ENCODE data around the gene HILPDA. TPM values are rescaled to one million over a fixed set of nuclear protein-coding genes. Genes with fewer than 3 reads are reported as not detected.
A peak's percentile ranks its signal among the peaks of the same experiment; 100 is the strongest.
"Not testable (repeated sequence)": the region's sequence is repeated elsewhere in the genome, so short reads cannot be mapped to it uniquely, and the experiment has no call there.

HILPDA gene
- total RNA-seq, 1 donor from 2014 or later: 24.2 TPM

DNA sequence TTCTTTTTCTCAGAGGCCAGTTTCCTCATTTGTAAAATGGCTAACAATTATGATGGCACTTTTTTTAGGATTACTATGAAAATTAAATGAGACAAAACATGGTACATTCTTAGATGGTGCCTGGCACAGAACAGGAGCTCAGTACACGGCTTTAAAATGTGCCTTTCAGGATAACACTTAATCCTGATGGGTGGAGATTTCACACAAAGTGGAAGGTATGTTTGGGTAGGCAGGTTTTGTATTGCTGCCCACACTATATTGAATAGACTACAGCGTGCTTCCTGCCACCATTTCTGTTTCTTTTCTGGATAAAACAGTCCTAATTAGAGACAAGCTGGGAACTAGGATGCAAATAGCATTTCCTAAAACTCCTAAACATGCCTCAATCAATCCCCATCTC lies 23.9 kb upstream of the HILPDA start:
- no peak for DNase-seq (ENCODE audit: low read depth)

GRCh38 chr7:128434413-128435326 lies 21.0 kb upstream of the HILPDA start:
- no peak for DNase-seq (ENCODE audit: low read depth)

DNA sequence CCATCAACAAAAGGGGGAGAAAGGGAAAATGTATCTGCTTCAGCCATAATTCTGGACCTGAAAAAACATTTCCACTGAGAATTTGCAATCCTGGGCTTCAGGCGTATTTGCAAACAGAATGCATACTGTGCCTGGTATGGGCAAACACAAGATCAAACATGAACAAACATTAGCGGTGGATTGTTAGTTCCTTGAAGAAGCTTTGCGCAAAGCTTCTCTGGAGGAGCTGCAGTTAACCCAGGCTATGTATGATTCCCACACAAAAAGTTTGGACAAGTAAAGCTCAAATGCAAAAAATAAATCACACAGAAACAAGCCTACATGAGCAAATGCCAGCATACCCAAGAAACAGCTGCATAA lies 20.4 kb upstream of the HILPDA start:
- DNase-seq (ENCODE audit: low read depth): no peak

DNA sequence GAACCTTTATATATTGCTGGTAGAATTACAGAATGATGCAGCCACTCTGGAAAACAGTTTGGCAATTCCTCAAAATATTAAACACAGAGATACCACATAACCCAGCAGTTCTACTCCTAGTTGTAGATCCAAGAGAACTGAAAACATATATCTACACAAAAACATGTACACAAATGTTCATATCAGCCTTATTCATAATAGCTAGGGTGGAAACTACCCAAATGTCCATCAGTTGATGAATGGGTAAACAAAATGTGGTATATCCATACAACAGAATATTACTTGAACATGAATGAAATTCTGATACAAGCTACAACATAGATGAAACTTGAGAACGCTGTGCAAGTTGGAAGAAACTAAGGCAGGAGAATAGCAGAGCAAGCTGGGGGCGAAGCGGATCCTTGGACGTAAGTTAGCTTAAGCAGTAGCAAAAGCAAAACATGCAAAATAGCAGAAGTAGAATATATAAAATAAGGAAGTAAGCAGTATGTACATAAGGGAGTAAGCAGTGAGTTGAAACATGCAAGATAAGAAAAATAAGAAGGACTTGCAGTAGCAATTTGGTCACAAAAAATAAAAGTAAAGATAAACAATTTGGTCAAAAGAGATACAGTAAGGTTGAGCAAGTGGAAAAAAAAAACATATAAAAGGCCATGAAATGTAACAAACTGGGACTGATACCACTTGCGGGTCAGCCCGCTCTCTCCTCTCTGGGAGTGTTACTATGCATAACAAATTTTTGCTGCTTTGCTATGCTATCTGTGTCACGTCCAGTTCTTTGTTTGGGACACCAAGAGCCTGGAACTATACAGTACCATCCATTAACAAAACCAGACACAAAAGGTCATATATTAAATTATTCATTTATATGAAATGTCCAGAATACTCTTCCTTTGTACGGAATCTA lies 18.0 kb upstream of the HILPDA start:
- DNase-seq (ENCODE audit: low read depth): no peak

DNA sequence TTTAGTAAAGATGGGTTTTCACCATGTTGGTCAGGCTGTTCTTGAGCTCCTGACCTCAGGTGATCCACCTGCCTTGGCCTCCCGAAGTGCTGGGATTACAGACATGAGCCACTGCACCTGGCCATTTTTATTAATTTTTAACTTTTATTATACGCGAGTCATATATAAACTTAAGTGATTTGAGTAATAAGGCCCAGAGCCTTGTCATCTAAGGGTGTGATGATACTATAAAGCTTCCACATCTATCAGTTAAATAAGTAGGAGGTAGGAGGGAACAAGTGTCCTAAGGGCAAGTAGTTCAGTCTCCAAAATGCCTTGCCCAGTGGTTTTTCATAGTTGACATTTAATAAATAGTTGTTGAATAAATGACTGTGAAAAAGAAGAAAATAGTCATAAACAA lies 13.3 kb upstream of the HILPDA start:
- no peak for DNase-seq (ENCODE audit: low read depth)

DNA sequence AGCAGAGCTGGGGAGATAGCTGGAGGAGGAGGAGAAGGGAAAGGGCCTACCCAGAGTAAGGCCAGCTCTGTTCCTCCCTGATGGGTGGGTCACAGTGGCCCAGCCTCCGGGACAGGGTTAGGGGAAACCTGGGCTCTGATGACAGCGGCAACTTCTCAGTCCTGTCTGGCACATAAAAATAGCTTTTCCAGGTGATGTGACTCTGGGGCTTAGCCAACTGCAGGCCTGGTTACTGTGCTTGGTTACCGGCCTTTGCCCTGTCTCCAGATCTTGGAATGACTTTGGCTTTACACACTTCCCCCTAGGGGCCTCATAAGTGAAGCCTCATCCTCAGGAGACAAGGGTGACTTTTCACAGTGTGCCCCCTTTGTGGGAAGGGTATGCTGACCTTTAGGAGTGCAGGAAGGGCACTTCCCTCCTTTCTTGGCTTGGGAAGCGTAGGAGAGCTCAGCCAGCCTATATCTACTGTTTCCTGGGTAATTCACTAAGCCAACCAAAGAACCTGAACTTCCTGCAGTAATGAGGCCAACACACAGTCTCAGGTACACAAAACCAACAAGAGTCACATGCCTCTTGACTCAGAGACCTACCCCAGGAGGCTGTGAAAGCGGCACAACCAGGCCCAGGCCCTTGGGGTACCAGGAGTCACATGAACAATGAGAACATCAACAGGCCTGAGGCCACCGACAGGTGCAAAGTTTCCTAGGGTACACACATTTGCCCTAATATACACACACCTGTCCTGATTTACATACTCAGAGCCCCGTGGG lies 11.7 kb upstream of the HILPDA start:
- no peak for DNase-seq (ENCODE audit: low read depth)

DNA sequence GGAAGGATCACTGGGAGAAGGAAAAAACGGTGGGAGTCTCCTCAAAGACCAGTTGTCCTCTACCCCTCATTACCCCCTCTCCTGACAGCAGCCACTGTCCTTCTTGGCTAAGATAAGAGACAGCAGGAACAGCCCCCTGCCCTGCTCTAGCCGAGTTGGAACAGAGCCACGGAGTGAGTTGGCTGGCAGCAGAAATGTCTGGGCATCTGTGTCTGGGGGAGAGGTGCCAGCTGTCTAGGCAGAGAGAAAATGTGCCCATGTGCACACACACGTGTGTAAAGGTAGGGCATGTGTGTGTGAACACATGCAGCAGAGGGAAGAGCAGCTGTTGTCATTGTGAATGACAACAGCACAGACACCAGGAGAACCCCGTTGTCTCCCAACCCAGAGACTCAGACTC lies 9.4 kb upstream of the HILPDA start:
- no peak for DNase-seq (ENCODE audit: low read depth)

- no peak for DNase-seq (ENCODE audit: low read depth)
These were observed 7.6 kb upstream of the HILPDA start for GRCh38 chr7:128447941-128448564.

- no peak for DNase-seq (ENCODE audit: low read depth)
These were observed 6.9 kb upstream of the HILPDA start for GRCh38 chr7:128448751-128449302.

GRCh38 chr7:128450409-128450808 lies 5.3 kb upstream of the HILPDA start:
- DNase-seq (ENCODE audit: low read depth): no peak

GRCh38 chr7:128450913-128451312 lies 4.8 kb upstream of the HILPDA start:
- no peak for DNase-seq (ENCODE audit: low read depth)

DNA sequence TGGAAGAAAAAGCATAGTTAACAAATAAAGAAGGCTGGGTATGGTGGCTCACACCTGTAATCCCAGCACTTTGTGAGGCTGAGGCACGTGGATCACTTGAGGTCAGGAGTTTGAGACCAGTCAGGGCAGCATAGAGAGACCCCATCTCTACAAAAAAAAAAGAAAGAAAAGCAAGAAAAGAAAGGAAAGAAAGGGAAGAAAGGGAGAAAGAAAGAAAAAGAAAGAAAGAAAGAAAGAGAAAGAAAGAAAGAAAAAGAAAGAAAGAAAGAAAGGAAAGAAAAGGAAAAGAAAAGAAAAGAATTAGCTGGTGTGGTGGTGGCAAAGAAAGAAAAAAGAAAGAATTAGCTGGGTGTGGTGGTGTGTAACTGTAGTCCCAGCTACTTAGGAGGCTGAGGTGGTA lies 3.1 kb upstream of the HILPDA start:
- no peak for DNase-seq (ENCODE audit: low read depth)

DNA sequence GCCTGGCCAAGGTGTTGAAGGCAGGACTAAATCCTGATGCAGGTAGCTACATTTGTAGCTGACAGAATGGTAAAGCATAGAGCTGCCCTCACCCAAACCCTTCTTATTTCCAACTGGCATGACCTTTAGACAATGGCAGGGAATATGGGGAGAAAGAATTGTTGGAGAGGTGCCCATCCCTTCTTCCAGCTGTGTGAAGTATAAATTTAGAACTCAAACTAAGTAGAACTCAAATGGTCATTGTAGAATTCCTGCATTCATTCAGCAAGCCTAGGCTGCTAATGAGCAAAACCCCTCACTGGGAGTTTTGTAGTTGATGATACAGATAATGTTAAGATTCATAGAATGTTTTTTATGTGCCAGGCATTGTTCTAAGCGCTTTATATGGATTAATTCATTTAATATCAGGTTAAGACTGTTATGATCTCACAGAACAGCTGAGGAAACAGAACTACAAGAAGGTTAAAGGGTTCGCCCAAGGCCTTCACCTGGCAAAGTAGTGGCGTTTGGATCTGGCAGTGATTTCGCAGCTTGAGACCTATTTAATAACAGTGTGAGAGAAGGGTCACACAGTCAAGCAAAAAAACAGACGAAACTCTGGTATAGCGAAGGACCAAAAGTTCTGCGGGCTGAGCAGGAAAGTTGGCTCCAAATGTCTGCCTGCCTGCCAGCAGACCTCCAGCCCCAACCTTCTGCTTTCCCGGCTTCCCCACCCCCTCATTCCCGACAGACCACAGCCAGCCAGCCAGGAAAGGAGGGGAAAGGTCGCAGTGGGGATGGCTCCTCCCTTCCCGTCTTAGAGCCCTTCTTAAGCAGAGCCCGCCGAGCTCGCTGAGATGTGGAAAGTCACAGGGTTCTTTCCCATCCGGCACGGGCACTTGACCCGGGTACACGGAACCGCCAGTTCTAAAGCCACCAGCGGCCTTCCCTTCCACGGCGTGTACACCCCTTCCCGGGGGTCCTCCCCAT lies 1.6 kb upstream of the HILPDA start:
- peak; percentile 82 for DNase-seq (ENCODE audit: low read depth)

DNA sequence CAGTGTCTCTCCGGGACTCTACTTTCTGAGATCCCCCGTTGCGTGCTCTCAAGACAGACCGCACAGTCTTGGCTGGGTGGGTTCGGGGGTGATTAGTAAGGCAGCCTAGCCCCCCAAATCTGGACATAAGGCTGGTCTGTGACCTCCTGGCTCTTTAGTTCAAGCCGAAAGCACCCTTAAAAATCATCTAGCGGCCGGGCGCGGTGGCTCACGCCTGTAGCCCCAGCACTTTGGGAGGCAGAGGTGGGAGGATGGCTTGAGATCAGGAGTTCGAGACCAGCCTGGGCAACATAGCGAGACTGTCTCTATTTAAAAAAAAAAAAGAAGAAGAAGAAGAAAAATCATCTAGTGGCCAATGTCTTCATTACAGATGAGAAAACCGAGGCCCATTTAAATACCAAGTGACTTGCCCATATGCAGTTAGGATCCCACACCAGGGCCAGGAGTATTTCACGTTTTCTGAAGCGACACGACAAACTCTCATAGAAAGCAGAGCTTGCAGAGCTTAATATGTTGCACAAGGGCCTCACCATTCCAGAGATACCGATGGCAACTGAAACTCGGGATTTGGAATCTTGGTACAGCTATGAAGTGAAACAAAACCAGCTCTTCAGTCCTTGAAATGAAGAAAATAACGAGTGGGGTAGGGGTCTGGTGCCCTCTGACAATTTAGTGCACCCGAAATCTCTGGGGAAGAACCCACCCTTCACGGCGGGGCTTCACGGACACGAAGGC lies 703 bp upstream of the HILPDA start:
- peak; percentile 50 for DNase-seq (ENCODE audit: low read depth)

- DNase-seq (ENCODE audit: low read depth): no peak
These were observed 612 bp downstream of the HILPDA start for GRCh38 chr7:128456255-128456725.

- DNase-seq (ENCODE audit: low read depth): not testable (repeated sequence)
These were observed 1.7 kb downstream of the HILPDA start for GRCh38 chr7:128457385-128457784.

- no peak for DNase-seq (ENCODE audit: low read depth)
These were observed 3.3 kb downstream of the HILPDA start for GRCh38 chr7:128458956-128459355.

DNA sequence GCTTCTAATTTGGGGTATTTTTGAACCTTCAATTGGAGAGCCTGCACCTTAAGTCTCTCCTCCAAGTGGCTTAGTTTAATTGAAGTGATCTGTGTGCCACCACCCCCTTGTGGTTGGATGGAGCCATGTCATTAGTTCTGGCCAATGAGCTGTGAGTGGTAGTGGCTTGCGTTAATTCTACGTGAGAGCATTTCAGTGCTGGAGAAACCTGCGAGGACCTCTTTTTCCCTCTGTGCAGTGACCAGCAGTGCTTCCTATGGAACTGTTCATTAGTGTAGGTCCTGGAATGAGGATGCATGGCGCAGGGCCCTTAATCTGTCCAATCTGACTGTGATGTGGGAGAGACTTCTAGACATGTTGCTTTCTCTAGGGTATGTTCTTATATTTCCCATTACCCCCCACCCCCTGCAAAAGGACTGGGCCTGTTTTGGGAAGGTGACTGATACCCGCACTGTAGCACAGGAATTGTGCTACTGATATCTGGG lies 3.8 kb downstream of the HILPDA start:
- DNase-seq (ENCODE audit: low read depth): peak; percentile 72

DNA sequence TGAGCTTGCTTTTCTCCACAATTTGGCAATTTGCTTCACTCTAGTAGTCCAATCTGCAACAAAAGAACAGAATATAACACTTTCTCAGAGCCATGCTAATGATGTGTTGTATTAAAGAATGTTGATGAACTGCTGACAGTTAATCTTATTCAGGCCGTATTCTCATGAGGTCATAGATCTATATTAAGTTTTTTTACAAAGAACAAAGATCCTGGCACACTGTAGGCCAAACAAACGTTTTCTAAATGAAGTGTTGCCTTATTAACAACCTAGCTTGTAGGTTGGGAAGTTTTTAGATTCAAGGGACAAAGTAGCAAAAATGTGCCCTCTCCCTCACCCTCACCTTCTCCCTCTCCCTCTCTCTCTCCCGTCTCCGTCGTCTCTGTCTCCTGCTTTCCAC lies 6.8 kb downstream of the HILPDA start:
- DNase-seq (ENCODE audit: low read depth): no peak
